GM20000 (cell line): Measurements from ENCODE around the gene TADA2B.

ENCODE experiments used
- DNase-seq: peaks from one replicate; pipeline ENCODE4 v3.0.0; 2012; ENCODE audit warnings: low spot score
- TF ChIP-seq, protein P1 (sequence below): IDR thresholded peaks from 2 replicates; pipeline ENCODE4 v1.5.1; 2012; ENCODE audit warnings: mild to moderate bottlenecking, control low read depth; ENCODE audit errors: extremely low read depth, missing control alignments

Gene TADA2B

DNA sequence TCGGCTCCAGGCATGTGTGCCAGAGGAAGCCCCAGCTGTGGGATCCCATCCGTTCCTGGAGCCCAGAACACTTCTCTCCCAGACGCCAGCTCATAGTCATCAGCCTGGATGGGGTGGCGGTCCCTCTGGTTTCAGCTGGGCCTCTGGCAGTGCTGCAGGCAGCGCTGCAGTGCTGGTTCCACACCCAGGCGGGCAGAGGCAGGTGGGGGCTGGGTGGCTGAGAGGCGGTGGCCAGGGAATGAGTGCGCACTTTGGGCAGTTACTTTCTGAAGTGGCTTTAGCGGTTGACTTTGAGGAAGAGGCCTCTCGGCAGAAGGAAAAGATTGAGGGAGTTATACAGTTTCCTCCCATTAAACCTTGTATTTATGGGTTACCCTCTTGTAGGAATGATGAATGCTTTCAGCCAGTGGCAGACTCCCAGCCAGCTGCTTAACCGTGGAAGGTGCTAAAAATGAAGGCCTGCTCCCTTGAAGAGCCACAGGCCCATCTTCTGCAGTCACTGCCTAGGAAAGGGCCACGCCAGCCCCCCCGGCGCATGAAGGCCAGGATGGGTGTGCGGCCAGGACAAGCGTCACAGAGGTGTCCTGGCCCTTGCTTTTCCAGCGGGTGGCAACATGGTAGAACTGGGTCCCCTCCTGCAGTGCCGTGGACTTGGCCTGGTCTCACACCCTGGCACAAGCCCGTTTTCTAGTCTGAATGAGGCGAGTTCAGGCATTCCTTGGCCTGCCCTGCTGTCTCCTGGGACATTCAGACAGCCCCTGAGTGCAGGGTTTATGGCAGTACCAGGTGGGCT lies 9.9 kb downstream of the TADA2B start:
- TF ChIP-seq, protein P1, sequence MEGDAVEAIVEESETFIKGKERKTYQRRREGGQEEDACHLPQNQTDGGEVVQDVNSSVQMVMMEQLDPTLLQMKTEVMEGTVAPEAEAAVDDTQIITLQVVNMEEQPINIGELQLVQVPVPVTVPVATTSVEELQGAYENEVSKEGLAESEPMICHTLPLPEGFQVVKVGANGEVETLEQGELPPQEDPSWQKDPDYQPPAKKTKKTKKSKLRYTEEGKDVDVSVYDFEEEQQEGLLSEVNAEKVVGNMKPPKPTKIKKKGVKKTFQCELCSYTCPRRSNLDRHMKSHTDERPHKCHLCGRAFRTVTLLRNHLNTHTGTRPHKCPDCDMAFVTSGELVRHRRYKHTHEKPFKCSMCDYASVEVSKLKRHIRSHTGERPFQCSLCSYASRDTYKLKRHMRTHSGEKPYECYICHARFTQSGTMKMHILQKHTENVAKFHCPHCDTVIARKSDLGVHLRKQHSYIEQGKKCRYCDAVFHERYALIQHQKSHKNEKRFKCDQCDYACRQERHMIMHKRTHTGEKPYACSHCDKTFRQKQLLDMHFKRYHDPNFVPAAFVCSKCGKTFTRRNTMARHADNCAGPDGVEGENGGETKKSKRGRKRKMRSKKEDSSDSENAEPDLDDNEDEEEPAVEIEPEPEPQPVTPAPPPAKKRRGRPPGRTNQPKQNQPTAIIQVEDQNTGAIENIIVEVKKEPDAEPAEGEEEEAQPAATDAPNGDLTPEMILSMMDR = no peak
- no peak for DNase-seq

GRCh38 chr4:7054106-7054880 lies 11.1 kb downstream of the TADA2B start:
- TF ChIP-seq, protein P1 = no peak
- DNase-seq = no peak

DNA sequence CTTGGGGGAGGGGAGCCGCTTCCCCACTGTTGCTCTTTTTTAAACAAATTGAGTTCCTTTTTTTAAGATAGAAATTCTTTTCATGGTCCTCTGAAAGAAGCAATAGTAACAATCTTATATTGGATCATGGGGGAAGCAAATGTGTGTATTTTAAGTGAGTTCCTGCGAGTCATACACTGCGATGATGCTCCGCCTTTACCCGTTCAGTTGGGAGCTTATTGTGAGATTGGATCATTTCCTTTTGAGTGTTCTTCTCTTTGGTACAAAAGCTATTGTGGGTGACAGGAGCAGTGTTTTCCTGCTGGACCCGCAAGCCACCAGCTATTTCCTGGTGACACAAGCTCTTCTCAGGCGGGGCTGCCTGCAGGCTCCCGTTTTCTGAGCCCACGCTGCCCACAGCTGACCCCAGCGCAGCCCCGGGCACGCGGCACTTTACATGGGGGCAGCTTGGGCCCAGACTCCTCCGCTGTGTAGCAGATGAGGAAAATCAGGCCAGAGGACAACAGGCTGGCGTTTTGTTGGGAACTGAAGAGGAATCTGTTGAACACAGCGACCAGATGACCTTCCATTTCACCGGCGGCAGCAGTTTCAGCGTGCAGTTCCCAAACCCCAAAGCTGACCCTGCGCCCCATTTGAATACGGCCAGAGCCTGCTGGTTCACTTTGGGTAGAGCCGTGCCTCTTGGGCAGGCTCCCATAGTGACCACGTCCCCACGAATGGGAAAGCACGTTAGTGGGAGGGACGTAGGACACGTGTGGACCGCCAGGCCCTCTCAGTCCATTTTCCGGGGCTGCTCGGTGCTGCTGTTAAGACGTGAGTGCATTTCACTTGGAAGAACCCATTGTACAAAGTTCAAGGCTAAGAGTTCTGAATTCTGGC lies 12.2 kb downstream of the TADA2B start:
- TF ChIP-seq, protein P1 = no peak
- no peak for DNase-seq

DNA sequence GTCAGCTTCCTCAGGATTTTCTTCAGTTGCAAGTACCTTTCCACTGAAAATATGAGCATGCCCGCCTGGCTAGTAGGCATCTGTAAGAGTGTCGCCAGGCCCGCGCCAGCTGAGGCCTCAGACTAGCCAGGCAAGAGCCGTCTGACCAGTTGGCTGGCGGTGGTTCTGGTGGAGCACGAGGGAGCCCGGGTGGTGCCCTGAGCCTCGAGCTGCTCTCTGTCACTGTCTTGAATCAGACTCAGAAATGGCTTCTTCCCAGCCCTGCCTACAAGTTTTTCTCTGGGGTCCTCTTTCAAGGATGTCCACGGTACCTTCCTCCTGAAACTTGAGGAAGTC lies 12.8 kb downstream of the TADA2B start:
- TF ChIP-seq, protein P1 = no peak
- DNase-seq = no peak

GRCh38 chr4:7058792-7059191 lies 15.6 kb downstream of the TADA2B start:
- no peak for DNase-seq
- TF ChIP-seq, protein P1 = no peak

GRCh38 chr4:7059662-7060061 lies 16.5 kb downstream of the TADA2B start:
- DNase-seq = no peak

More at GRCh38 chr4:7059662-7060061, 16.5 kb downstream of the TADA2B start:
- TF ChIP-seq, protein P1 = no peak
